Measurements from ENCODE around the gene TRIM15. TPM values are rescaled to one million over a fixed set of nuclear protein-coding genes. Genes with fewer than 3 reads are reported as not detected.

Gene TRIM15
- total RNA-seq, 1 experiment from 2014 or later = 0.35 TPM

- Mint-ChIP-seq H3K4me3 (peak overlapping the region; percentile 41; the same call in 1 of the 2 replicates), H3K27ac (no peak overlapping the region), H3K36me3 (no peaks in the 10 kb centered on the region), H3K27me3 (ENCODE audit: low read depth) (peaks cover 76% of the 10 kb centered on the region), H3K9me3 (no peaks in the 10 kb centered on the region), H3K4me1 (peaks cover 15% of the 10 kb centered on the region)
- DNase-seq (ENCODE audit: low spot score) = no peak
- no peak for ATAC-seq
- no peak for TF ChIP-seq ELF4 (CRISPR knock-in tag; IDR thresholded peaks at IDR 0.05; ENCODE audit: low read depth)
- no peak for TF ChIP-seq ERG (CRISPR knock-in tag; IDR thresholded peaks at IDR 0.05)
- TF ChIP-seq HMGA2 (CRISPR knock-in tag; IDR thresholded peaks at IDR 0.05) = no peak
- TF ChIP-seq ZNF263 (CRISPR knock-in tag; IDR thresholded peaks at IDR 0.05; ENCODE audit: low read depth) = no peak
- TF ChIP-seq MLX (CRISPR knock-in tag; IDR thresholded peaks at IDR 0.05) = no peak
- TF ChIP-seq ZNF416 (CRISPR knock-in tag; IDR thresholded peaks at IDR 0.05) = no peak
- no peak for TF ChIP-seq CDX4 (CRISPR knock-in tag; IDR thresholded peaks at IDR 0.05; ENCODE audit: borderline replicate concordance)
- no peak for TF ChIP-seq FOXJ3 (CRISPR knock-in tag; IDR thresholded peaks at IDR 0.05; ENCODE audit: borderline replicate concordance)
- TF ChIP-seq ATF1 (CRISPR knock-in tag; IDR thresholded peaks at IDR 0.05) = no peak
- TF ChIP-seq ETV6 (CRISPR knock-in tag; IDR thresholded peaks at IDR 0.05) = no peak
- ChIA-PET CTCF (interaction anchor here (3.5 kb wide), 1 partner anchor 69 kb away, joined by 25 read pairs; no protein-coding TSS in a partner anchor), POLR2A (interaction anchor here (1.0 kb wide), 1 partner anchor 40 kb away, joined by 5 read pairs; the partner anchor contains the start of gene TRIM26)
These were observed 9.3 kb downstream of the TRIM15 start for GRCh38 chr6:30172681-30173080.

GRCh38 chr6:30175765-30176164 is 12.4 kb downstream of the TRIM15 start:
- no peak overlapping the region for H3K4me3 Mint-ChIP-seq
- POLR2A ChIA-PET = no interaction called here
- no peaks in the 10 kb centered on the region; the same call in 1 of the 2 replicates for H3K36me3 Mint-ChIP-seq
- TF ChIP-seq JAZF1 (CRISPR knock-in tag; IDR thresholded peaks at IDR 0.05) (no peak), ZNF317 (CRISPR knock-in tag; IDR thresholded peaks at IDR 0.05; ENCODE audit: borderline replicate concordance, low read depth) (no peak), ATF2 (CRISPR knock-in tag; IDR thresholded peaks at IDR 0.05; ENCODE audit: borderline replicate concordance, low read depth) (no peak), ELF4 (CRISPR knock-in tag; IDR thresholded peaks at IDR 0.05; ENCODE audit: low read depth) (no peak), ARID4B (CRISPR knock-in tag; IDR thresholded peaks at IDR 0.05; ENCODE audit: borderline replicate concordance) (no peak), SMAD4 (CRISPR knock-in tag; IDR thresholded peaks at IDR 0.05) (no peak), TEAD4 (CRISPR knock-in tag; IDR thresholded peaks at IDR 0.05) (no peak), ZNF512 (CRISPR knock-in tag; IDR thresholded peaks at IDR 0.05; ENCODE audit: borderline replicate concordance) (no peak), ZSCAN18 (CRISPR knock-in tag; IDR thresholded peaks at IDR 0.05) (no peak), GABPB1 (CRISPR knock-in tag; IDR thresholded peaks at IDR 0.05) (no peak), PREB (CRISPR knock-in tag; IDR thresholded peaks at IDR 0.05; ENCODE audit: borderline replicate concordance) (no peak), TEAD1 (CRISPR knock-in tag; IDR thresholded peaks at IDR 0.05) (no peak)

More at GRCh38 chr6:30175765-30176164, 12.4 kb downstream of the TRIM15 start:
- CTCF ChIA-PET = interaction anchor here (0.9 to 1.6 kb wide), 3 partner anchors 71 to 74 kb away, joined by 3 to 5 read pairs (median 4); no protein-coding TSS in a partner anchor
- no peak for DNase-seq (ENCODE audit: low spot score)
- no peak overlapping the region for H3K27ac Mint-ChIP-seq
- H3K27me3 Mint-ChIP-seq (ENCODE audit: low read depth) = peaks cover 74% of the 10 kb centered on the region
- H3K9me3 Mint-ChIP-seq = peaks cover 13% of the 10 kb centered on the region
- H3K4me1 Mint-ChIP-seq = peaks cover 11% of the 10 kb centered on the region
- ATAC-seq = no peak
